ENCODE results near the gene RNF166. TPM values are rescaled to one million over a fixed set of nuclear protein-coding genes. Genes with fewer than 3 reads are reported as not detected.

Gene RNF166
- total and polyA plus RNA-seq, 2 of the 13 experiments (the other 11 are each of a cell fraction or from before 2014, with no cell fraction given) = 21.4 to 23.0 TPM

DNA sequence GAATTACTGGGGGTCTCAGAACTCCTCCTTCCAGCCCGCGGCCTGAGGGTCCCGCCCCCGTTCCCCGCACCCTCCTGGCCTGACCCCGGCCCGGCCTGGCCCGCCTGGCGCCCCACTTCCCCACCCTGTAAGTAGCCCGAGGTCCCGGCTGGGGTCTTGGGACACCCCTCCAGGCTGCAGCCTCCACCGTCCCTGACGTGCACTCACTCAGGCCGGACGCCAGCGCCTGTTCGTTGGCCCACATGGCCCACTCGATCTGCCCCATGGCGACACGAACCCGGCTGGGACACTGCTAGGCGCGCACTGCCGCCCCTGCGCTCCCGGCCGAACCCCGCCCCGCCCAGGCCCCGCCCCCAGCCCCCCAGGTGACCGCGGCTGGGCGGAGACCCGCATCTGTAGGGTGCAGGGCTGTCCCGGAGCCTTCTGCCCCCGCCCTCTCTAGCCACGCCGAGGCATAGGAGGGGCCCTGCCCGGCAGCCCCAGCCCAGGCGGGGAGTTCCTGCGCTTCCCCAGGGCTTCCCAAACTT, 55.4 kb downstream of the RNF166 start, which contains the start of gene CYBA (continued):
- TF ChIP-seq, protein P1, sequence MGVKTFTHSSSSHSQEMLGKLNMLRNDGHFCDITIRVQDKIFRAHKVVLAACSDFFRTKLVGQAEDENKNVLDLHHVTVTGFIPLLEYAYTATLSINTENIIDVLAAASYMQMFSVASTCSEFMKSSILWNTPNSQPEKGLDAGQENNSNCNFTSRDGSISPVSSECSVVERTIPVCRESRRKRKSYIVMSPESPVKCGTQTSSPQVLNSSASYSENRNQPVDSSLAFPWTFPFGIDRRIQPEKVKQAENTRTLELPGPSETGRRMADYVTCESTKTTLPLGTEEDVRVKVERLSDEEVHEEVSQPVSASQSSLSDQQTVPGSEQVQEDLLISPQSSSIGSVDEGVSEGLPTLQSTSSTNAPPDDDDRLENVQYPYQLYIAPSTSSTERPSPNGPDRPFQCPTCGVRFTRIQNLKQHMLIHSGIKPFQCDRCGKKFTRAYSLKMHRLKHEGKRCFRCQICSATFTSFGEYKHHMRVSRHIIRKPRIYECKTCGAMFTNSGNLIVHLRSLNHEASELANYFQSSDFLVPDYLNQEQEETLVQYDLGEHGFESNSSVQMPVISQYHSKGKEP (CRISPR knock-in tag; IDR thresholded peaks at IDR 0.05) = 0 out of 2 replicates have a peak, but pooled peaks have one; percentile 31
- TF ChIP-seq, protein P2, sequence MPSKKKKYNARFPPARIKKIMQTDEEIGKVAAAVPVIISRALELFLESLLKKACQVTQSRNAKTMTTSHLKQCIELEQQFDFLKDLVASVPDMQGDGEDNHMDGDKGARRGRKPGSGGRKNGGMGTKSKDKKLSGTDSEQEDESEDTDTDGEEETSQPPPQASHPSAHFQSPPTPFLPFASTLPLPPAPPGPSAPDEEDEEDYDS (CRISPR knock-in tag; IDR thresholded peaks at IDR 0.05) = no peak
- TF ChIP-seq ZNF124 (CRISPR knock-in tag; IDR thresholded peaks at IDR 0.05) (no peak), ZNF30 (CRISPR knock-in tag; IDR thresholded peaks at IDR 0.05) (peak; percentile 80; the same call in 1 of the 2 replicates), ZNF34 (CRISPR knock-in tag; IDR thresholded peaks at IDR 0.05; ENCODE audit: borderline replicate concordance) (no peak), REXO4 (CRISPR knock-in tag; IDR thresholded peaks at IDR 0.05; ENCODE audit: borderline replicate concordance) (no peak), RELA (CRISPR knock-in tag; IDR thresholded peaks at IDR 0.05) (no peak), SMARCC2 (IDR thresholded peaks at IDR 0.05) (no peak), STAT5B (CRISPR knock-in tag; IDR thresholded peaks at IDR 0.05) (peak; percentile 57; the same call in 1 of the 2 replicates), PHF21A (CRISPR knock-in tag; IDR thresholded peaks at IDR 0.05) (no peak), TGIF2 (CRISPR knock-in tag; IDR thresholded peaks at IDR 0.05) (peak; percentile 55; the same call in 1 of the 2 replicates), ZFP36L2 (CRISPR knock-in tag; IDR thresholded peaks at IDR 0.05) (no peak; the same call in 1 of the 2 replicates), HNRNPUL1 (IDR thresholded peaks at IDR 0.05; ENCODE audit: low read depth, low read length) (no peak), SOX5 (CRISPR knock-in tag; IDR thresholded peaks at IDR 0.05; ENCODE audit: borderline replicate concordance) (no peak; the same call in none of the 2 replicates), PHF8 (CRISPR knock-in tag; IDR thresholded peaks at IDR 0.05) (peak; percentile 86)
- TF ChIP-seq, protein P3, sequence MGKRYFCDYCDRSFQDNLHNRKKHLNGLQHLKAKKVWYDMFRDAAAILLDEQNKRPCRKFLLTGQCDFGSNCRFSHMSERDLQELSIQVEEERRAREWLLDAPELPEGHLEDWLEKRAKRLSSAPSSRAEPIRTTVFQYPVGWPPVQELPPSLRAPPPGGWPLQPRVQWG (CRISPR knock-in tag; IDR thresholded peaks at IDR 0.05; ENCODE audit: borderline replicate concordance, low read depth) = no peak
- TF ChIP-seq, protein P4, sequence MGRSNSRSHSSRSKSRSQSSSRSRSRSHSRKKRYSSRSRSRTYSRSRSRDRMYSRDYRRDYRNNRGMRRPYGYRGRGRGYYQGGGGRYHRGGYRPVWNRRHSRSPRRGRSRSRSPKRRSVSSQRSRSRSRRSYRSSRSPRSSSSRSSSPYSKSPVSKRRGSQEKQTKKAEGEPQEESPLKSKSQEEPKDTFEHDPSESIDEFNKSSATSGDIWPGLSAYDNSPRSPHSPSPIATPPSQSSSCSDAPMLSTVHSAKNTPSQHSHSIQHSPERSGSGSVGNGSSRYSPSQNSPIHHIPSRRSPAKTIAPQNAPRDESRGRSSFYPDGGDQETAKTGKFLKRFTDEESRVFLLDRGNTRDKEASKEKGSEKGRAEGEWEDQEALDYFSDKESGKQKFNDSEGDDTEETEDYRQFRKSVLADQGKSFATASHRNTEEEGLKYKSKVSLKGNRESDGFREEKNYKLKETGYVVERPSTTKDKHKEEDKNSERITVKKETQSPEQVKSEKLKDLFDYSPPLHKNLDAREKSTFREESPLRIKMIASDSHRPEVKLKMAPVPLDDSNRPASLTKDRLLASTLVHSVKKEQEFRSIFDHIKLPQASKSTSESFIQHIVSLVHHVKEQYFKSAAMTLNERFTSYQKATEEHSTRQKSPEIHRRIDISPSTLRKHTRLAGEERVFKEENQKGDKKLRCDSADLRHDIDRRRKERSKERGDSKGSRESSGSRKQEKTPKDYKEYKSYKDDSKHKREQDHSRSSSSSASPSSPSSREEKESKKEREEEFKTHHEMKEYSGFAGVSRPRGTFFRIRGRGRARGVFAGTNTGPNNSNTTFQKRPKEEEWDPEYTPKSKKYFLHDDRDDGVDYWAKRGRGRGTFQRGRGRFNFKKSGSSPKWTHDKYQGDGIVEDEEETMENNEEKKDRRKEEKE (IDR thresholded peaks at IDR 0.05) = no peak
- TF ChIP-seq, protein P5, sequence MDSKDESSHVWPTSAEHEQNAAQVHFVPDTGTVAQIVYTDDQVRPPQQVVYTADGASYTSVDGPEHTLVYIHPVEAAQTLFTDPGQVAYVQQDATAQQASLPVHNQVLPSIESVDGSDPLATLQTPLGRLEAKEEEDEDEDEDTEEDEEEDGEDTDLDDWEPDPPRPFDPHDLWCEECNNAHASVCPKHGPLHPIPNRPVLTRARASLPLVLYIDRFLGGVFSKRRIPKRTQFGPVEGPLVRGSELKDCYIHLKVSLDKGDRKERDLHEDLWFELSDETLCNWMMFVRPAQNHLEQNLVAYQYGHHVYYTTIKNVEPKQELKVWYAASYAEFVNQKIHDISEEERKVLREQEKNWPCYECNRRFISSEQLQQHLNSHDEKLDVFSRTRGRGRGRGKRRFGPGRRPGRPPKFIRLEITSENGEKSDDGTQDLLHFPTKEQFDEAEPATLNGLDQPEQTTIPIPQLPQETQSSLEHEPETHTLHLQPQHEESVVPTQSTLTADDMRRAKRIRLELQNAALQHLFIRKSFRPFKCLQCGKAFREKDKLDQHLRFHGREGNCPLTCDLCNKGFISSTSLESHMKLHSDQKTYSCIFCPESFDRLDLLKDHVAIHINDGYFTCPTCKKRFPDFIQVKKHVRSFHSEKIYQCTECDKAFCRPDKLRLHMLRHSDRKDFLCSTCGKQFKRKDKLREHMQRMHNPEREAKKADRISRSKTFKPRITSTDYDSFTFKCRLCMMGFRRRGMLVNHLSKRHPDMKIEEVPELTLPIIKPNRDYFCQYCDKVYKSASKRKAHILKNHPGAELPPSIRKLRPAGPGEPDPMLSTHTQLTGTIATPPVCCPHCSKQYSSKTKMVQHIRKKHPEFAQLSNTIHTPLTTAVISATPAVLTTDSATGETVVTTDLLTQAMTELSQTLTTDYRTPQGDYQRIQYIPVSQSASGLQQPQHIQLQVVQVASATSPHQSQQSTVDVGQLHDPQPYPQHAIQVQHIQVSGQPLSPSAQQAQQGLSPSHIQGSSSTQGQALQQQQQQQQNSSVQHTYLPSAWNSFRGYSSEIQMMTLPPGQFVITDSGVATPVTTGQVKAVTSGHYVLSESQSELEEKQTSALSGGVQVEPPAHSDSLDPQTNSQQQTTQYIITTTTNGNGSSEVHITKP (CRISPR knock-in tag; IDR thresholded peaks at IDR 0.05; ENCODE audit: low read depth) = no peak
